GM08714 (cell line): Measurements from ENCODE around the gene TBX2.

Experiments
- H3K4me3 ChIP-seq: fragments of 200-500 bp; sonication (Bioruptor generic); 2 replicates; pipeline ENCODE4 v1.5.1; 2014; ENCODE audit warnings: mild to moderate bottlenecking, low read length, inconsistent platforms
- ZNF274 ChIP-seq: IDR thresholded peaks from 2 replicates; pipeline ENCODE4 v1.6.1; 2012; ENCODE audit warnings: mild to moderate bottlenecking, low read depth, low read length

TBX2 gene

DNA sequence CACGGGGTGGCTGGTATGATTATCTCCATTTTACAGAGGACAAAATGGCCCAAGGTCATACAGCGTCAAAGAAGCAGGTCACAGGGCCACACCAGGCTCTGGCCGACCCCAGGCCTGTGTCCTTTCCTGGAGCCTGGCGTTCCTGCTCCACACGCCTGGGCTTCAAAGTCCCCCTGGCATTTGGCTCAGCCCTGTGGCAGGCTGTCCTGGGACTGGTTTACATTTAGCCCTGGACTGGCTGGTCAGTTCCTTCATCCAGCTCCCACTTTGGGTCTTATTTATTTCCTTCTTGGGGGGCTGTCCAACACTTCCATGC lies 15.3 kb downstream of the TBX2 start:
- TF ChIP-seq ZNF274: no peak
- H3K4me3 ChIP-seq: no peak overlapping the region

DNA sequence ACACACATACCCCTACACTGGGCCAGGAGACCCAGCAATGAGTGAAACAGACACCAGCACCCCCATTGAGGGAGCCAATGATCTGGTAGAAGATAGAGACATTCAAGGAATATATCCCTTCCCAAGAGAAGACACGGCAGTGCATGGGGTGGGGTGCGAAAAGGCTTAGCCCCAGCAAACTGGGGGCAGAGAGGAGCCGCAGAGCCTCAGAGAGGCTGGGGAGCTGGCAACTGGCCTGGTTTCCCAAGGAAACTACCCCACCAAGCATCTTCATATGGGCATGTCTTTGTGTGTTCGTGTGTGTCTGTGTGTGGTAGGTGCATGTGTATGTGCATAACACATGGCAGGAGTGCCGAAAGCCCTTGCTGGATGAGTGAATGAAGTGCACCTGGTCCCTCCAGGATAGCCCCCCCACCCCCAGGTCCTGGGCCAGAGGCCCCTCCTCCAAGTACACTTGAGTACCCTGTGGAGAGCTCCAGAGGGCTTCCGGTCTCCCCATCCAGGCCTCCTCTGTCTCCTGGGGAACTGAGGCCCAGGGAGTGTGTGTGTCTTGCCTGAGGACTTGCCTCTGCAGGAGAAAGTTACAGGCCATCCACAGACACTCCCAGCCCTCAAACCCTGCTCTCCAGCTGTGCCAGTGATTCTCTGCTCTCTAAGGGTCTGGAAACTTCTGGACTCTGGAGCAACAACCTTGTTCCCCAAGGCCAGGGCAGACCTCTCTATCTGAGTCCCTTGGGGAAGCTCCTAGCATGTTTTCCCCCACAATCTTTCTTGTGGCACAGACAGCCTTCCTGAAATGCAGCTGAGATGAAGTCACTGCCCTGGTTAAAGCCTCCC lies 15.9 kb downstream of the TBX2 start:
- TF ChIP-seq ZNF274: no peak
- H3K4me3 ChIP-seq: no peak overlapping the region

DNA sequence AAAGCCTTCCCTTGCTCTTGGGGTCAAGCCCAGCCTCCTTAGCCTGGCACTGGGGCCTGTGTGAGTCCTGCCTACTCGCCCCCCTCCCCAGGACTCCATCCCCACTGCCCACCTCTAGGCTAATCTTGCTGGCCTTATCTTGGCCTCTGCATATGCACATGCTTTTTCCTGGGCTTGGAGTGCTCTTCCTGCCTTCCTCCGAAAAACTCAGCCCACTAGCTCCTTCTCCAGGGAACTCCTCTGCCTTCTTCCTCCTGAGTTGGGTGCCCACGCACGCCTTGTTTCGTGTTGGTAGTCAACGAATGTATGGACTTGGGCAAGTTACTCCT lies 16.5 kb downstream of the TBX2 start:
- no peak for TF ChIP-seq ZNF274
- H3K4me3 ChIP-seq: no peak overlapping the region

DNA sequence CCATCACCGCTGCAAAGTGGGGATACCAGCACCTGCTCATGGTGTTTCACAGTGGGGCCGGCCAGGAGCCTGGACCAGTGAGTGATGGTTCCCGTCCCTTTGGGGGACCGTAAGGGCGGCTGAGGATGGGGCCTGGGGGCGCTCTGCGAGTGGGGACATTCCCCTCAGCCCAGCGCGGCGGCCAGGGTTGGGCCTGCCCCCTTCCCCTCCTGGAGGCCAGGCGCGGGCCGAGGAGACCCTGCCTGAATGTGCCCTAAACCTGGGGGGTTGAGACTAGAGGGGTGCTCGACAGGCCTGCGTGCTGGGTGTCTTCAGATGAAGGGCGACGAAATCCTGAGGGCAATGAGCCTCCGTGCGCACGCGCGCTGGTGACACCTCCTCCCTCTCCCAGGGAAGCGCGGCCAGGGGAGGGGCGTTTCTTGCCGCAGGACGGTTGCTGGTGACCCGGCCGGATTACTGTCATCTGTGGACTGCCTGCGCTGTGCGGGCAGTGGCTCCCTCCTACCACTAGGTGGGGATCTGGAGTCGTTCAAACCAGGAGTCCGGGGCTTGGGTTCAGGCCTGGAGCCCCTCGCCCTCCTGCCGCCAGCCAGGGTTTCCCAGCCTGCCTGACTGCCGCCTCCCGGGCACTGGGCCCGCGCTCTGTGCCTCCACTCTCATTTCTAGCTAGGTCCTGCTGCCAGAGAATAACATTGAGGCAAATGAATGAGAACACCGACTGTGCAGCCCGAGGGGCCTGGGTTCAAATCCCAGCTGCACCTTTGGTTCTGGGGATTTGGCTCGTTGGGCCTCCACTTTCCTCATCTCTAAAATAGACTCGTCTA lies 17.1 kb downstream of the TBX2 start:
- no peak for TF ChIP-seq ZNF274
- no peak overlapping the region for H3K4me3 ChIP-seq

DNA sequence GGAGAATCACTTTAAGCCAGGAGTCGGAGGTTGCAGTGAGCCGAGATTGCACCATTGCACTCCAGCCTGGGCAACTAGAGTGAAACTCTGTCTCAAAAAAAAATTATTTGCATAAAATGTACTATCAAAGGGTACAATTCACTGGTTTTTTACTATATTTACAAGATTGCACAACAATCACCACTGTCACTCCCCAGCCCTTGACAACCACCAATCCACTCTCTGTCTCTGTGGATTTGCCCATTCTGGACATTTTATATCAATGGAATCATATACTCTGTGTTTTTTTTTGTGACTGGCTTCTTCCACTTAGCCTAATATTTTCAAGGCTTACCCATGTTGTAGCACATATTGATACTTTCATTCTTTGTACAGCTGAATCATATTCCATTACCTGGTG lies 18.8 kb downstream of the TBX2 start:
- no peak for TF ChIP-seq ZNF274
- no peak overlapping the region for H3K4me3 ChIP-seq

DNA sequence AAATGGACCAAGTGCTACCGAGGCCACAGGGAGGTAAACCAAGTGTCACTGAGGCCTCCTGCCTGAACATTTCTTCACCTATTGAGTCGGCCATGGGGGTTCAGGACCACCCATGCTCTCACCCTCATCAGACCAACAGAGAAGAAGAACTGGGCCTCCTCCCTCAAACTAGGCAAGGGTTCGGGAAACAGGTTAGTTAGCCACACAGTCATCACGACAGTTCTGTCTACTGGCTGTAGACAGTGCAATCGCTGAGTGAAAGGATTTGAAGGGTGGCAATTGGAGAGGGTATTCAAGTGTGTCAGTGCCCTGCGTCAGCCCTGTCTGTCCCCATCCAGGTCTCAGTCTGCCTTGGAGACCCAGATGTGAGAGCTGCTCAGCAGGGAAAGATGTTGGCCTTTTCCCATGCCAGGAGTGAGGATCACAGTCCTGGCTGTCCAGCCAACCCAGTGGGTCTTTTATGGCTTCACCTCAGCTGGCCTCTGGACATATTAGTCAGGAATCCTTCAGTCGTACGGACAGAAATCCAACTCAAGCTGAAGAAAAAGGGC lies 19.9 kb downstream of the TBX2 start:
- no peak overlapping the region for H3K4me3 ChIP-seq
- no peak for TF ChIP-seq ZNF274

DNA sequence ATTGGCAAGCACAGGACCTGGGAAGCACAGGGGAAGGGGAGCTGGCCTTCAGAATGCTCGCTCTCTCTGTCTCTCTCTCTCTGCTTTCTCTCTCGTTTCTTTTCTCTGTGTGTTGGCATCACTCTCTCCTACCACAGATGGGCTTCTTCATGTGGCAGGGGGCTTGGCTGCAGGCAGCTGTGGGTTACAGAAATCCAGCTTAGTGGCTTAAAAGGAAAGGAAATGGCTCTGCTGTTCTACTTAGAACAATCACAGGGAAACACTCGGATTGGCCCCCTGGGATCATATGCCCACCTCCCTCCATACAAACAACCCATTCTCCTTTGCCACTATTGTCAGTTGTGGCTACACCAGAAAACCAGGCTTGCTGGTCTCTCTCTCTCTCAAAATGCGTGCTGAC lies 20.4 kb downstream of the TBX2 start:
- no peak for TF ChIP-seq ZNF274
- H3K4me3 ChIP-seq: no peak overlapping the region

DNA sequence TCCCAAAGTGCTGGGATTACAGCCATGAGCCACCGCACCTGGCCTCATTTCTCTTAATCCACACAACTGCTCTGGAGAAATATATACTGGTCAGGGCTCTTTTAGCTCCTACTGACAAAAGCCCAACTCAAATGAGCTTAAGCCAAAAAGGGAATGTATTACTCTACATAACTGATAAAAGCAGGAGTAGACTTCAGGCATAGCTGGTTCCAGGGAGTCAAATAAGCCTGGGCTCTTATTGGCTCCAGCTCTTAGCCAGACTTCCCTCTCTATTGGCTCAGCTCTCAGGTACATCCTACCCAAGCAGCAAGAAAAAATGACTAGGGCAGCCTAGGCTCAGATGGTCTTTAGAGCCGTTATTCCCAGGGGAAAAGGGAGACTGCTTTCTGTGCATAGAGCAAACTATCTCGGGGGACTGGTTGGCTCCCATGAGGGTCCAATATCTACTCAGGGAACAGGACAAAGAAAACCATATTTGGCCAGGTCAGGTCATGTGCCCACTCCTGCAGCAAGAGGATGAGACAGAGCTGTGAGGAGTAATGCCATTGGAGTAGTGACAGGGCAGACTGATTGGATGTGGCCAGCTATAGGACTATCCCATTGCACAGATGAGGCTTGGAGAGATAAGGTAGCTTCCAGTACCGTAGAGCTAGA lies 21.2 kb downstream of the TBX2 start:
- no peak for TF ChIP-seq ZNF274

DNA sequence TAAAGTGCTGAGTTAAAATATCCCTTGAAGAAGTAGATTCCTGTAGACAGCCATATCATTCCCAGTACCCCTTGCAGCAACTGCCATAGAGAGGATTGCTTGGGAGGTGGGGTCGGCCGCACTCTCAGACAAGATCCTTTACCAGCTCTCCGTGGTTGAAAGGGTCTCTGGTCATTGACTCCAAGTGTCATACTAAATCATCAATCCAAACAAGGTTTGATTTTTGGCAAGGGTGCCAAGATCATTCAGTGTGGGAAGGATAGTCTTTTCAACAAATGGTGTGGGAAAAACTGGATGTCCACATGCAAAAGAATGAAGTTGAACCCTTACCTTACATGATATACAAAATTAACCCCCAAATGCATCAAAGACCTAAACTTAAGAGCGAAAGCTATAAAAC lies 21.8 kb downstream of the TBX2 start:
- H3K4me3 ChIP-seq: no peak overlapping the region
- TF ChIP-seq ZNF274: no peak

More for the DNA sequence above, 21.2 kb downstream of the TBX2 start:
- H3K4me3 ChIP-seq: no peak overlapping the region

DNA sequence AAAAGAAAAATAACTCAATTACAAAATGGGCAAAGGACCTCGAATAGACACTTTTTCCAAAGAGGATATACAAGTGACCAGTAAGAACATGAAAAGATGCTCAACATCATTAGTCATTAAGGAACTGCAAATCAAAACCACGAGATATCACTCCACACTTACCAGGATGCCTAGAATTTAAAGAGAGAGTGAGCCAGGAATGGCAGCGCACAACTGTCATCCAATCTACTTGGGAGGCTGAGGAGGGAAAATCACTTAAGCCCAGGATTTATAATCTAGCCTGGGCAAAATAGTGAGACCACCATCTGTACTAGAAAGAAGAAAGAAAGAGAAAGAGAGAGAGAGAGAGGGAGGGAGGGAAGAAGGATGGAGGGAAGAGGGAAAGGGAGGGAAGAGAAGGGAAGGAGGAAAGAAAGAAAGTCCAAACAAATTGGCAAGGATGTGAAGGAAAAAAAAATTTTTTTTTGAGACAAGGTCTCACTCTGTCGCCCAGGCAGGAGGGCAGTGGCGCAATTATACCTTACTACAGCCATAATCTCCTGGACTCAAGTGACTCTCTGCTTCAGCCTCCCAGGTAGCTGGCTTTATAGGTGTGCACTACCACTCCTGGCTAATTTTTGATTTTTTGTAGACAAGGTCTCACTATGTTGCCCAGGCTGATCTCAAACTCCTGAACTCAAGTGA lies 22.6 kb downstream of the TBX2 start:
- TF ChIP-seq ZNF274: no peak
- no peak overlapping the region for H3K4me3 ChIP-seq

DNA sequence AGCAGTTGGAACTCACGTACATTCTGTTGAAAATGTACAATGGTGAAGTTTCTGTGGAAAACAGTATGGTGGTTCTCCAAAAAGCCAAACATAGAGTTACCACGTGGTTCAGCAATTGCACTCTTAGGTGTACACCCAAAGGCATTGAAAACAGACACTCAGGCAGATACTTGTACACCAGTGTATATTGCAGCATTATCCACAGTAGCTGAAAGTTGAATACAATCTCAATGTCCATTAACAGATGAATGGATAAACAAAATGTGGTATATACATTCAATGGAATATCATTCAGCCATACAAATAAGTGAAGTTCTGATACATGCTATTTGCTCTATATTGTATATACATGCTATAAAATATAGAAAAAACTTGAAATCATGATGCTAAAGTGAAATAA lies 23.2 kb downstream of the TBX2 start:
- no peak for TF ChIP-seq ZNF274
- H3K4me3 ChIP-seq: no peak overlapping the region

DNA sequence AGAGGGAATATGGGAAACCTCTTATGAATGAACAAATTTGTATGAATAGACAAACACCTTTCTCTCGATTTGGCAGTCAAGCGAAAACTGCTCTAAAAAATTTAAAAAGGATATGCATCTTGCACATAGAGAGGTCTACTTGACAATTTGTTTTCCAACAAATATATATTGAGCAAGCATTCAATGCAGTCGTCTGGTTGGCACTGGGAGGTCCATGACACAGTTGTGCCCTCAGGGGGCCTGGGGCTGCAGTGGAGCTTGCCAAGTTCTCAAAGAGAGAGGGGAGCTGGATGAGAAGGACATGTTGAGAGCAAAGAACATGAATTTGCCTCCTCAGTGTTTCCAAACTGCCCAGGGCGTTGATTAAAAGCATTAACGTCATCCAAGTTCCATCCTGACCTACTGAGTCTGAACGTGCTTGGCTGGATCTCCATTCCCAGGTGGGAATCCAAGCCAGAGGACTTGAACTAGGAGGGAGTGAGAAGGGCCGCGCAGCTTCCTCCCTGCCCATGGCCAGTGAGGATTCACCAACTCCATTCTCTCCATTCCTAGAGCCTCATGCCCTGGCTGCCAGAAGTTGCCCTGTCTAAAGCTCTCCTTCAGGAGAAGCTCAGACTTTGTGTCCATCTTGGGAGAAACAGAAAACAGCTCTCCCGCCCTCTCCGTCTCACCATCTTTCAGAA lies 24.5 kb downstream of the TBX2 start:
- no peak overlapping the region for H3K4me3 ChIP-seq
- no peak for TF ChIP-seq ZNF274

DNA sequence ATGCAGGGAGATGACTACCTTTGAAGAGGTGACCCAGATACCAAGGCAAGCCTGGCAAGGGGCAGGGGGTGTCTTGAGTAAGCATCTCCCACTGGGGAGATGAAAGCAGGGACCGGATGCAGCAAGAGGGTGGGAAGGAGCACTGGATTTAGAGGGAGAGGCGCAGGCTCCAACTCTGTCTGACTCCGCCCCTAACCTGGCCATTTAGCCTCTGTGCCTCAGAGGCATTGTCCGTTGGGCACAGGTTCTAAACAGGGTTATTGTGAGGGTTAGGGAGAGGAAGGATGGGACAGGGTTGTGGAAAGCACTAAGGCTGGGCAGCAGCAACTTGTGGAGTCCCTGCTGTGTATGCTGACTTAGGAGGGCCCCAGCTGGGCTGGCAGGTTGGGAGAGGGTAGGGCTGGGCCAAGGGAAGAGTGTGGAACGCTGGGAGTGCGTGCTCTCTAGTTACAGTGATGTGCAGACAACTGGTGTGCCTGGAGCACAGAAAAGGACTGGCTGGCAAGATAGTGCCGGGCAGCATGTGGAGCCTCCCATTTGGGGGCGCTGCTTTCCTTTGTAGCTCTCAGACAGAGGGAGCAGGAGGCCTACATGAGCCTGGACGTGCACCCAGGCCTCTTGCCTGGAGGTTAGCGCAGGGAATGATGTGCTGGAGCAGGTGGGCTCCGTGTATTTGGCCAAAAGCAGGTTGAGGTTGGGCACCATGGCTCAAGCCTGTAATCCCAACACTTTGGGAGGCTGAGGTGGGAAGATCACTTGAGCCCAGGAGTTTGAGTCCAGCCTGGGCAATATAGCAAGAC lies 26.2 kb downstream of the TBX2 start:
- H3K4me3 ChIP-seq: no peak overlapping the region
- TF ChIP-seq ZNF274: no peak
